IPS-18c (cell line): ENCODE results near the gene SPDYE2.
"Not testable (repeated sequence)": the region's sequence is repeated elsewhere in the genome, so short reads cannot be mapped to it uniquely, and the experiment has no call there.

Experiments used
- H3K4me3 ChIP-seq: 2 replicates; pipeline ENCODE4 v1.7.0; 2013; ENCODE audit warnings: low read depth, mild to moderate bottlenecking, low read length, moderate library complexity; ENCODE audit not compliant: insufficient read depth
- H3K9me3 ChIP-seq: one replicate; pipeline ENCODE4 v1.6.1; 2013; ENCODE audit warnings: mild to moderate bottlenecking, low read length, moderate library complexity; ENCODE audit not compliant: control insufficient read depth, insufficient read depth

SPDYE2 gene

GRCh38 chr7:102527822-102528793, 22.9 kb upstream of the SPDYE2 start:
- not testable (repeated sequence) for H3K4me3 ChIP-seq, H3K9me3 ChIP-seq

- not testable (repeated sequence) for H3K9me3 ChIP-seq, H3K4me3 ChIP-seq
Measured at GRCh38 chr7:102531583-102531982, 19.4 kb upstream of the SPDYE2 start.

- H3K4me3 ChIP-seq, H3K9me3 ChIP-seq: not testable (repeated sequence)
Measured at GRCh38 chr7:102532127-102532526, 18.9 kb upstream of the SPDYE2 start.

GRCh38 chr7:102535062-102535615, 15.9 kb upstream of the SPDYE2 start:
- not testable (repeated sequence) for H3K4me3 ChIP-seq, H3K9me3 ChIP-seq

GRCh38 chr7:102540604-102541003, 10.4 kb upstream of the SPDYE2 start:
- H3K9me3 ChIP-seq, H3K4me3 ChIP-seq: not testable (repeated sequence)

- not testable (repeated sequence) for H3K9me3 ChIP-seq, H3K4me3 ChIP-seq
Measured at GRCh38 chr7:102542083-102542482, 8.9 kb upstream of the SPDYE2 start.

- H3K9me3 ChIP-seq, H3K4me3 ChIP-seq: not testable (repeated sequence)
Measured at GRCh38 chr7:102542771-102543170, 8.3 kb upstream of the SPDYE2 start.

GRCh38 chr7:102543596-102543995, 7.4 kb upstream of the SPDYE2 start, which contains the start of gene UPK3BL2:
Gene UPK3BL2 (minus strand): TSS chr7:102543696. CDS start chr7:102543636, 60 bp downstream.
- not testable (repeated sequence) for H3K4me3 ChIP-seq

GRCh38 chr7:102544372-102544771, 6.7 kb upstream of the SPDYE2 start:
- not testable (repeated sequence) for H3K9me3 ChIP-seq

More at GRCh38 chr7:102543596-102543995, 7.4 kb upstream of the SPDYE2 start, which contains the start of gene UPK3BL2:
- not testable (repeated sequence) for H3K9me3 ChIP-seq

GRCh38 chr7:102545288-102545687, 5.7 kb upstream of the SPDYE2 start:
- H3K9me3 ChIP-seq, H3K4me3 ChIP-seq: not testable (repeated sequence)

More at GRCh38 chr7:102544372-102544771, 6.7 kb upstream of the SPDYE2 start:
- H3K4me3 ChIP-seq, result not testable (repeated sequence)

GRCh38 chr7:102546353-102546752, 4.7 kb upstream of the SPDYE2 start:
- not testable (repeated sequence) for H3K4me3 ChIP-seq, H3K9me3 ChIP-seq

- not testable (repeated sequence) for H3K9me3 ChIP-seq, H3K4me3 ChIP-seq
Measured at GRCh38 chr7:102568620-102569019, 17.6 kb downstream of the SPDYE2 start.

- H3K9me3 ChIP-seq, result not testable (repeated sequence)
- H3K4me3 ChIP-seq, result peak within 1 kb of the TSS; percentile 58
Measured at GRCh38 chr7:102572261-102573239, 21.5 kb downstream of the SPDYE2 start, which contains the start of gene POLR2J3. Gene POLR2J3 (minus strand): TSS chr7:102572583. CDS start chr7:102572521, 62 bp downstream.

- H3K9me3 ChIP-seq, H3K4me3 ChIP-seq: not testable (repeated sequence)
Measured at GRCh38 chr7:102574607-102575006, 23.6 kb downstream of the SPDYE2 start.

- not testable (repeated sequence) for H3K4me3 ChIP-seq, H3K9me3 ChIP-seq
Measured at GRCh38 chr7:102576363-102576762, 25.3 kb downstream of the SPDYE2 start.

GRCh38 chr7:102577315-102578240, 26.6 kb downstream of the SPDYE2 start:
- not testable (repeated sequence) for H3K4me3 ChIP-seq, H3K9me3 ChIP-seq
